ENCODE measurements around the gene PTPN20.
A peak's percentile ranks its signal among the peaks of the same experiment; 100 is the strongest.

Gene PTPN20

GRCh38 chr10:47019155-47020145 lies 108.2 kb downstream of the PTPN20 start:
- FAIRE-seq (no peak), DNase-seq (ENCODE audit: low spot score) (no peak)

GRCh38 chr10:47020471-47020870 lies 109.2 kb downstream of the PTPN20 start:
- DNase-seq (ENCODE audit: low spot score) (no peak), FAIRE-seq (no peak)

- no peak for FAIRE-seq
- no peak for DNase-seq (ENCODE audit: low spot score)
Measured at GRCh38 chr10:47021850-47022249, 110.6 kb downstream of the PTPN20 start.

- FAIRE-seq (no peak), DNase-seq (ENCODE audit: low spot score) (no peak)
Measured at GRCh38 chr10:47022311-47023131, 111.3 kb downstream of the PTPN20 start.

GRCh38 chr10:47023237-47024045 lies 112.2 kb downstream of the PTPN20 start:
- DNase-seq (ENCODE audit: low spot score) (no peak), FAIRE-seq (no peak)

- DNase-seq (ENCODE audit: low spot score) (no peak), FAIRE-seq (no peak)
Measured at GRCh38 chr10:47024046-47024322, 112.8 kb downstream of the PTPN20 start.

- no peak for FAIRE-seq
- DNase-seq (ENCODE audit: low spot score), result no peak
Measured at GRCh38 chr10:47024399-47025252, 113.4 kb downstream of the PTPN20 start.

GRCh38 chr10:47025253-47025539 lies 114.0 kb downstream of the PTPN20 start:
- DNase-seq (ENCODE audit: low spot score) (no peak), FAIRE-seq (no peak)

GRCh38 chr10:47025540-47026300 lies 114.5 kb downstream of the PTPN20 start:
- no peak for DNase-seq (ENCODE audit: low spot score)

GRCh38 chr10:47026301-47027107 lies 115.3 kb downstream of the PTPN20 start:
- no peak for FAIRE-seq
- no peak for DNase-seq (ENCODE audit: low spot score)

More at GRCh38 chr10:47025540-47026300, 114.5 kb downstream of the PTPN20 start:
- no peak for FAIRE-seq

- DNase-seq (ENCODE audit: low spot score) (no peak), FAIRE-seq (no peak)
Measured at GRCh38 chr10:47027108-47027783, 116.0 kb downstream of the PTPN20 start.

GRCh38 chr10:47027784-47028260 lies 116.6 kb downstream of the PTPN20 start:
- no peak for FAIRE-seq
- no peak for DNase-seq (ENCODE audit: low spot score)

GRCh38 chr10:47028466-47028865 lies 117.2 kb downstream of the PTPN20 start:
- FAIRE-seq (no peak), DNase-seq (ENCODE audit: low spot score) (no peak)

GRCh38 chr10:47029181-47030009 lies 118.2 kb downstream of the PTPN20 start:
- no peak for FAIRE-seq
- no peak for DNase-seq (ENCODE audit: low spot score)

- DNase-seq (ENCODE audit: low spot score), result no peak
Measured at GRCh38 chr10:47030191-47030703, 119.0 kb downstream of the PTPN20 start.

GRCh38 chr10:47031211-47031900 lies 120.1 kb downstream of the PTPN20 start:
- FAIRE-seq (no peak), DNase-seq (ENCODE audit: low spot score) (peak; percentile 48)

More at GRCh38 chr10:47030191-47030703, 119.0 kb downstream of the PTPN20 start:
- no peak for FAIRE-seq

Measured in RCC 7860 (cell line).